ENCODE results near the gene PDPR.
"Not testable (repeated sequence)": the region's sequence is repeated elsewhere in the genome, so short reads cannot be mapped to it uniquely, and the experiment has no call there.

Gene PDPR

DNA sequence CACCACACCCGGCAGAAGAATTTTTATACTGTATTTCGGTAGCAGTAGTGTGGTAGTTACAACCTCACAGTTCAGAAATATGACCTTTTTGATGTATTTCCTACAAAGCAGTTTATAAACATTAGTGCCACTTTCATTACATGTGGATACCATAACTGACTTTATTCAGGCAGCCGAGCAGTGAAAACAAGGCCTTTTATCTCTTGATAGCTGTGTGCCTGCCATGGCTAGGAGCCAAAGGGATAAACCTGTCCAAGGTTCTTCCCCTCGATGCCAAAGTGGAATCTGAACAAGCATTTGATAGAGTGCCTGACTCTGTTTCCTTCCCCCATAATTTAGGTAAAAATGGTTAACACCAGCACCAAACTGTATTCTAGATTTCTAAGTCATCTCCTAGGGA, 23.0 kb upstream of the PDPR start:
- not testable (repeated sequence) for H3K27me3 ChIP-seq (ENCODE audit: control insufficient read depth, insufficient read depth, low read length); H3K4me3 ChIP-seq (ENCODE audit: low read length); H3K27ac ChIP-seq (ENCODE audit: low read length); H3K9me3 ChIP-seq (ENCODE audit: control insufficient read depth, low read depth, low read length); H3K36me3 ChIP-seq (ENCODE audit: control insufficient read depth, low read depth, low read length); H3K4me1 ChIP-seq (ENCODE audit: control insufficient read depth, low read depth, low read length); H3K9ac ChIP-seq (ENCODE audit: low read length)

DNA sequence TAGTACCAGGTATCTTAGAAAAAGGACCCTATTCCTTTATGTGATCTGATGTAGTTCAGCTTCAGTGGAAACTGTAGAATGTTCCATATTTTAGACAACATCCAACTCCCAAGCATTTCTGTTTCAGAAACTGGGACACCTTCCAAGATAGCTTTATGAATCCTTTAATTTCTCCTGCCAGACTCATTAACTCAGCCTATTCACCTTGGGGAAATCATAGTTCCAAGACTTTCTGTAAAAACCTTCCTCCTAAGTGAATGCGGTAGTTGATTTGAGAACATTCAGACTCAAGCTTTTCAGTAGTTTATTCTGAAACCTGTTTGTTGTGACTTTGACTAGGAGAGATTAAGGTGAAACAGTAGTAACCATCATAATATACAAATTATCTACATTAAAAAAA, 20.0 kb upstream of the PDPR start:
- not testable (repeated sequence) for H3K9ac ChIP-seq (ENCODE audit: low read length); H3K4me3 ChIP-seq (ENCODE audit: low read length); H3K4me1 ChIP-seq (ENCODE audit: control insufficient read depth, low read depth, low read length); H3K9me3 ChIP-seq (ENCODE audit: control insufficient read depth, low read depth, low read length); H3K36me3 ChIP-seq (ENCODE audit: control insufficient read depth, low read depth, low read length); H3K27me3 ChIP-seq (ENCODE audit: control insufficient read depth, insufficient read depth, low read length); H3K27ac ChIP-seq (ENCODE audit: low read length)

DNA sequence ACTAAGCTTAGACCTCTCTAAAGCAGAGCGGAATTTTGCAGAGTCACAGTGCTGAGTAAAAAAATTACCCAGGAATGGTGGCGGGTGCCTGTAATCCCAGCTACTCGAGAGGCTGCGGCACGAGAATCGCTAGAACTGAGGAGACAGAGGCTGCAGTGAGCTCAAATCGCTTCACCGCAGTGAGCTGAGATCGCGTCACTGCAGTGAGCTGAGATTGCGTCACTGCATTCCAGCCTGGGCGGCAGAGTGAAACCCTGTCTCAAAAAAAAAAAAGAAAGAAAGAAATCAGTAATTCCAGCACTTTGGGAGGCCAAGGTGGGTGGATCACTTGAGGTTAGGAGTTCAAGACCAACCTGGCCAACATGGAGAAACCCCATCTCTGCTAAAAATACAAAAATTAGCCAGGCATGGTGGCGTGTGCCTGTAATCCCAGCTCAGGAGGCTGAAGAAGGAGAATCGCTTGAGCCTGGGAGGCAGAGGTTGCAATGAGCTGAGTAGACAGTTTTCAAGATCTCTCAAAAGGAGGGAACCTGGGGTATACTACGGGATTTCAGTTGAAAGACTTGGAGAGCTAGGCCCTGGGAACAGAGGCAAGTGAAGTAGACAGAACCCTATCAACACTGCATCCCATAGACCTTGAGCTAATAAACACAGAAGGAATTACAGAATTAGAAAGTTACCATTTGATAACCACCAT, 4.4 kb upstream of the PDPR start:
- H3K4me3 ChIP-seq (ENCODE audit: low read length); H3K9me3 ChIP-seq (ENCODE audit: control insufficient read depth, low read depth, low read length); H3K36me3 ChIP-seq (ENCODE audit: control insufficient read depth, low read depth, low read length); H3K27me3 ChIP-seq (ENCODE audit: control insufficient read depth, insufficient read depth, low read length); H3K4me1 ChIP-seq (ENCODE audit: control insufficient read depth, low read depth, low read length); H3K9ac ChIP-seq (ENCODE audit: low read length); H3K27ac ChIP-seq (ENCODE audit: low read length): not testable (repeated sequence)

DNA sequence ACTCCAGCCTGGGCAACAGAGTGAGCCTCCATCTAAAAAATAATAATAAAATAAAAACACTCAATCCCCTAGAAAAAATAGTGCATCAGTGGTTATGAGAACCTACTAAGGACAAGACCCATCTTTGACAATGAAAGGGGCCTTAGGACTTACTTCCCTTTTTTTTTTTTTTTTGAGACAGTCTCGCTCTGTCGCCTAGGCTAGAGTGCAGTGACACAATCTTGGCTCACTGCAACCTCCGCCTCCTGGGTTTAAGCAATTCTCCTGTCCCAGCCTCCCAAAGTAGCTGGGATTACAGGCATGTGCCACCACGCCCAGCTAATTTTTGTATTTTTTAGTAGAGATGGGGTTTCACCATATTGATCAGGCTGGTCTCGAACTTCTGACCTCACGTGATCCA, 2.0 kb upstream of the PDPR start:
- not testable (repeated sequence) for H3K4me3 ChIP-seq (ENCODE audit: low read length); H3K27ac ChIP-seq (ENCODE audit: low read length); H3K36me3 ChIP-seq (ENCODE audit: control insufficient read depth, low read depth, low read length); H3K9ac ChIP-seq (ENCODE audit: low read length); H3K9me3 ChIP-seq (ENCODE audit: control insufficient read depth, low read depth, low read length); H3K4me1 ChIP-seq (ENCODE audit: control insufficient read depth, low read depth, low read length); H3K27me3 ChIP-seq (ENCODE audit: control insufficient read depth, insufficient read depth, low read length)

DNA sequence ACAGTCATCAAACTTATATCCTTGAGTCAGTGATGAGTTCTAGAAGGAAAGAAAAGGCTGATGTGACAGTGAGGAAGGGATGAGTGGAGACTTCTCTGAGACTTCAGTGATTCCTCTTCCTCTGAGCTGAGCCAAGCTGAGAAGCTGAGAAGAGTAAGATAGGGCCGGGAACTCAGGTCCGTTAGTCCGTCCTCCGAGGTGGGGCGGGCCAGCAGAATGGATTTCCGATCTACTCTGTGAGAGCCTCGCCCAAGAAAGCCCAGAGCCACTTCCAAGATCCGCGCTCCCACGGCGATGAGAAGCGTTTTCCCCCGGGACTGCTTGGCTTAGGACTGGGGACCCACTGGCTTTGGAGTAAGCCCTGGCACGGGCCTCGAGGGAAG, 542 bp upstream of the PDPR start:
- peak overlapping the region; percentile 42 for H3K9ac ChIP-seq (ENCODE audit: low read length)
- not testable (repeated sequence) for H3K27ac ChIP-seq (ENCODE audit: low read length); H3K27me3 ChIP-seq (ENCODE audit: control insufficient read depth, insufficient read depth, low read length)

DNA sequence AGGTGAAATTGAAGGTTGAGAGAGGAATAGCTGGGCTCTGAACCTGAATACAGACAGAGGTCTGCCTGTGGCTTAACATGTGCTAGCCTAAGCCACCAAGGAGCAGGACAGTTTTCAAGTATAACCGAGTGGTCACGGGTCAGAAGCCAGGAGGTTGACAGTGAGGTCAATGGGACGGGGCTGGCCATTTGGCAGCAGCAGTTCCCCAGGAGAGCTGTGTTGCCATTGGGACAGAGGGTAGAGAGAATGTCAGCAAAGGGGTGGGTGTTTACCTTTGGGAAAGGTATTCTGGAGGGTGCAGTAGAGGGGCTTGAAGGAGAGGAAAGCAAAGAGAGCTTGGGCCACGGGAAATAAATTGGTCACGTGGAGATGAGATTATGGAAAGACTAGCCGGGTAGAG, 4.2 kb downstream of the PDPR start:
- H3K4me3 ChIP-seq (ENCODE audit: low read length); H3K9me3 ChIP-seq (ENCODE audit: control insufficient read depth, low read depth, low read length); H3K27me3 ChIP-seq (ENCODE audit: control insufficient read depth, insufficient read depth, low read length); H3K27ac ChIP-seq (ENCODE audit: low read length); H3K4me1 ChIP-seq (ENCODE audit: control insufficient read depth, low read depth, low read length); H3K9ac ChIP-seq (ENCODE audit: low read length): not testable (repeated sequence)
- peaks cover 16% of the 10 kb centered on the region for H3K36me3 ChIP-seq (ENCODE audit: control insufficient read depth, low read depth, low read length)

More for the DNA sequence above, 542 bp upstream of the PDPR start:
- not testable (repeated sequence) for H3K4me1 ChIP-seq (ENCODE audit: control insufficient read depth, low read depth, low read length); H3K9me3 ChIP-seq (ENCODE audit: control insufficient read depth, low read depth, low read length); H3K36me3 ChIP-seq (ENCODE audit: control insufficient read depth, low read depth, low read length)
- peak overlapping the region; percentile 77 for H3K4me3 ChIP-seq (ENCODE audit: low read length)

DNA sequence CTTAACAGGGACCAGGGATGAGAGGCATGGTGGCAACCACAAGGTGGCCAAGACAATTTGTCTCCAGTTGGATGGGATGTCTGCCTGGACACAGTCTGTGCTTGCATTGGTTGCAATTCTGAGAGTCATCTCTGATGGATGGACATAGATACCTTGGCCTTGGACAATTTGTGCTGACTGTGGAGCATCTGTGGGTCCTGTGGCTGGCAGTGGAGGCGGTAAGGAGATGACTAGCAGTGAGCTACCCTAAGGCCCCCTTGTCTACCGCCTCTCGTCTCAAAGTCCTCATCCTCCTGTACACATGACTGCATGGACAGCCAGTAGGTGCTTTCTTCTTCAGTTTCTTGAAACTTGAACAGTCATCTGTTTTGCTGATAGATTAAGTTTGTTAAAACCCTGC, 4.6 kb downstream of the PDPR start:
- H3K4me1 ChIP-seq (ENCODE audit: control insufficient read depth, low read depth, low read length); H3K27ac ChIP-seq (ENCODE audit: low read length); H3K27me3 ChIP-seq (ENCODE audit: control insufficient read depth, insufficient read depth, low read length); H3K9ac ChIP-seq (ENCODE audit: low read length); H3K9me3 ChIP-seq (ENCODE audit: control insufficient read depth, low read depth, low read length); H3K4me3 ChIP-seq (ENCODE audit: low read length): not testable (repeated sequence)
- H3K36me3 ChIP-seq (ENCODE audit: control insufficient read depth, low read depth, low read length) = peaks cover 21% of the 10 kb centered on the region

DNA sequence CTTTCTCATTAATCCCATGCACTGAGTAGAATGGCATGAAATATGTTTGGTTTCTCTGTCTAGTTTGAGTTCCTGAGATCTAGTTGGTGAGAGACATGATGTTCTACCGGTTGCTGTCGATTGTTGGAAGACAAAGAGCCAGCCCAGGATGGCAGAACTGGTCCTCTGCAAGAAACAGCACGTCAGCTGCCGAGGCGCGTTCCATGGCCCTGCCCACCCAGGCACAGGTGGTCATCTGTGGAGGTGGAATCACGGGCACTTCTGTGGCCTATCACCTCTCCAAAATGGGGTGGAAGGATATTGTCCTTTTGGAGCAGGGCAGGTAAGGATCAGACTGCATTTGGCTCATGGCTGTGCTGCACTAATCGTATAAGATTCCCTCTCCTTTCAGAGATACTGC, 6.3 kb downstream of the PDPR start:
- H3K9ac ChIP-seq (ENCODE audit: low read length); H3K27me3 ChIP-seq (ENCODE audit: control insufficient read depth, insufficient read depth, low read length); H3K27ac ChIP-seq (ENCODE audit: low read length); H3K4me1 ChIP-seq (ENCODE audit: control insufficient read depth, low read depth, low read length); H3K9me3 ChIP-seq (ENCODE audit: control insufficient read depth, low read depth, low read length); H3K4me3 ChIP-seq (ENCODE audit: low read length): not testable (repeated sequence)
- H3K36me3 ChIP-seq (ENCODE audit: control insufficient read depth, low read depth, low read length) = peaks cover 25% of the 10 kb centered on the region

DNA sequence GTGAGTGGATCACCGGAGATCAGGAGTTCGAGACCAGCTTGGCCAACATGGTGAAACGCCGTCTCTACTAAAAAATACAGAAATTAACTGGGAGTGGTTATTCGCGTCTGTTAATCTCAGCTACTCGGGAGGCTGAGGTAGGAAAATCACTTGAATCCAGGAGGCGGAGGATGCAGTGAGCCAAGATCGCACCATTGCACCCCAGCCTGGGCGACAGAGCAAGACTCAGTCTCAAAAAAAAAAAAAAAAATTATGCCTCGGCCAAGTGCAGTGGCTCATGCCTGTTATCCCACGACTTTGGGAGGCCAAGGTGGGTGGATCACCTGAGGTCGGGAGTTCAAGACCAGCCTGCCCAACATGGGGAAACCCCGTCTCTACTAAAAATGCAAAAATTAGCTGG, 9.7 kb downstream of the PDPR start:
- not testable (repeated sequence) for H3K27me3 ChIP-seq (ENCODE audit: control insufficient read depth, insufficient read depth, low read length); H3K27ac ChIP-seq (ENCODE audit: low read length); H3K9me3 ChIP-seq (ENCODE audit: control insufficient read depth, low read depth, low read length); H3K4me1 ChIP-seq (ENCODE audit: control insufficient read depth, low read depth, low read length); H3K9ac ChIP-seq (ENCODE audit: low read length); H3K4me3 ChIP-seq (ENCODE audit: low read length)
- peaks cover 48% of the 10 kb centered on the region for H3K36me3 ChIP-seq (ENCODE audit: control insufficient read depth, low read depth, low read length)

DNA sequence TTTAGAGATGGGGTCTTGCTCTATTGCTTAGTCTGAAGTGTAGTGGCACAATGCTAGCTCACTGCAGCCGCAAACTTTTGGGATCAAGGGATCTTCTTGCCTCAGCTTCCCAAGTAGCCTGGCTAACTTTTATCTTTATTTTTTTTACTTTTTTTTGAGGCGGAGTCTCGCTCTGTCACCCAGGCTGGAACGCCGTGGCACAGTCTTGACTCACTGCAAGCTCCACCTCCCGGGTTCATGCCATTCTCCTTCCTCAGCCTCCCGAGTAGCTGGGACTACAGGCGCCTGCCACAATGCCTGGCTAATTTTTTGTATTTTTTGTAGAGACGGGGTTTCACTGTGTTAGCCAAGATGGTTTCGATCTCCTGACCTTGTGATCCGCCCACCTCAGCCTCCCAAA, 12.1 kb downstream of the PDPR start:
- peaks cover 71% of the 10 kb centered on the region for H3K36me3 ChIP-seq (ENCODE audit: control insufficient read depth, low read depth, low read length)
- H3K4me3 ChIP-seq (ENCODE audit: low read length); H3K4me1 ChIP-seq (ENCODE audit: control insufficient read depth, low read depth, low read length); H3K27me3 ChIP-seq (ENCODE audit: control insufficient read depth, insufficient read depth, low read length); H3K27ac ChIP-seq (ENCODE audit: low read length); H3K9me3 ChIP-seq (ENCODE audit: control insufficient read depth, low read depth, low read length); H3K9ac ChIP-seq (ENCODE audit: low read length): not testable (repeated sequence)

DNA sequence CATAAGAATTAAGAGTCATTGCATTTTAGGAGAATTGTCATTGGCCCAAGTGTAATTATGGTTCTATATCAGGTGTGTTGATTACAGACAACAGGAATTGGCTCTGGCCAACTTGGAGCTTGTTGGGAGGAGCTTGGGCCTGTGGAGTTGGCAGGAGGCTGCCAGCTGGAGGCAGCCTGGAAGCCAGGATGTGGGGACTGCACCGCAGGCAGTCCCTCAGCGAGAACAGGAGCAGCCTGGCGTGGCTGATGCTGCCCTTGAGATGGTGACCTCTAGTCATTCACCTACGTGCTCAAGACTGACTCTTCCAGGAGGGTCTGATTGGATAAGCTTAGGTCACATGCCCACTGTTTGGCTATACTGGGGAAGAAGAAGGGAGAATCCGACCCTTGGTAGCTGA, 13.6 kb downstream of the PDPR start:
- not testable (repeated sequence) for H3K4me3 ChIP-seq (ENCODE audit: low read length); H3K27ac ChIP-seq (ENCODE audit: low read length); H3K4me1 ChIP-seq (ENCODE audit: control insufficient read depth, low read depth, low read length); H3K27me3 ChIP-seq (ENCODE audit: control insufficient read depth, insufficient read depth, low read length); H3K9ac ChIP-seq (ENCODE audit: low read length); H3K9me3 ChIP-seq (ENCODE audit: control insufficient read depth, low read depth, low read length)
- peaks cover 71% of the 10 kb centered on the region for H3K36me3 ChIP-seq (ENCODE audit: control insufficient read depth, low read depth, low read length)

DNA sequence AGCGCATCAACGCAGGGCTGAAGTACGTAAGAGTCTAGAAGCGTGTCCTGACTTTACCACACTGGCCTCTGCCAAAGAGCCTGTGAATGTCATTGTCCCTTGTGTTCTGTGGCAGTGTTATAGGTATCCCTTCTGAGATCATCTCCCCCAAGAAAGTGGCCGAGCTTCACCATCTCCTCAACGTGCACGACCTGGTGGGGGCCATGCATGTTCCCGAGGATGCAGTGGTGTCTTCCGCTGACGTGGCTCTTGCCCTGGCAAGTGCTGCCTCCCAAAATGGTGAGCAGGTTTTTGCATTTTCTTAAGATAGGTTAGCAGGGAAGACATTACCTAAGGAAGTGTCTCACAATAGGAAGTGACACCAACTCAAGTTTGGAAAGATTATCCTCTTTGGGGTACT, 14.7 kb downstream of the PDPR start:
- peaks cover 66% of the 10 kb centered on the region for H3K36me3 ChIP-seq (ENCODE audit: control insufficient read depth, low read depth, low read length)
- H3K4me3 ChIP-seq (ENCODE audit: low read length); H3K4me1 ChIP-seq (ENCODE audit: control insufficient read depth, low read depth, low read length); H3K9ac ChIP-seq (ENCODE audit: low read length); H3K27me3 ChIP-seq (ENCODE audit: control insufficient read depth, insufficient read depth, low read length); H3K9me3 ChIP-seq (ENCODE audit: control insufficient read depth, low read depth, low read length); H3K27ac ChIP-seq (ENCODE audit: low read length): not testable (repeated sequence)

Data from iPS-18a (cell line).